HEK293 (cell line): ENCODE data around the gene EHD2.

Experiments used
- CTCF ChIA-PET: fragments of 350-600 bp; formaldehyde crosslinking; extraction: SDS; loops from one replicate; lab custom pipeline; 2021; ENCODE audit warnings: antibody characterized with exemption; lab: Yijun Ruan, JAX
- POLR2A ChIA-PET: fragments of 300-600 bp; formaldehyde crosslinking; extraction: SDS; loops from one replicate; lab custom pipeline; 2020; ENCODE audit warnings: antibody characterized with exemption, inconsistent platforms; lab: Yijun Ruan, JAX
- H3K27ac ChIP-seq: fragments of 200-500 bp; sonication (Bioruptor generic); 2 replicates; pipeline ENCODE4 v1.5.1; 2014; ENCODE audit warnings: low read depth, low read length, control low read depth, inconsistent platforms; ENCODE audit errors: extremely low read depth
- H3K36me3 ChIP-seq, 2 experiments: fragments of 200-500 bp in 1 of 2; sonication (Bioruptor generic) in 1 of 2; 1 replicate in 1 of 2; 2 replicates in 1 of 2; pipeline ENCODE4 v1.5.1; 2014 to 2017; ENCODE audit warnings: inconsistent platforms in 2 of 2, low read length in 2 of 2; ENCODE audit not compliant: control insufficient read depth in 2 of 2, insufficient read depth in 1 of 2
- H3K4me1 ChIP-seq: fragments of 200-500 bp; sonication (Bioruptor generic); 2 replicates; pipeline ENCODE4 v1.5.1; 2014; ENCODE audit warnings: mild to moderate bottlenecking, low read length, inconsistent platforms; ENCODE audit not compliant: control insufficient read depth, insufficient read depth
- H3K4me3 ChIP-seq: 2 replicates; pipeline ENCODE4 v1.5.1; 2011; ENCODE audit warnings: low read depth, mild to moderate bottlenecking, control low read depth, low read length, moderate library complexity
- H3K9me3 ChIP-seq: fragments of 200-500 bp; sonication (Bioruptor generic); 2 replicates; pipeline ENCODE4 v1.5.1; 2014; ENCODE audit warnings: low read depth, low read length, inconsistent platforms; ENCODE audit not compliant: control insufficient read depth, insufficient read depth
- BCL11B ChIP-seq: fragments of 450-650 bp; formaldehyde crosslinking; IDR thresholded peaks from 2 replicates; pipeline ENCODE4 v1.5.1; 2016; ENCODE audit warnings: low read depth, missing biosample characterization, missing genetic modification characterization
- EGR2 ChIP-seq: fragments of 450-650 bp; formaldehyde crosslinking; IDR thresholded peaks from 2 replicates; pipeline ENCODE4 v1.5.1; 2016; ENCODE audit warnings: low read depth, missing biosample characterization, missing genetic modification characterization
- GFI1B ChIP-seq: fragments of 450-650 bp; formaldehyde crosslinking; IDR thresholded peaks from 2 replicates; pipeline ENCODE4 v1.5.1; 2016; ENCODE audit warnings: missing biosample characterization, missing genetic modification characterization
- GLI2 ChIP-seq: fragments of 450-650 bp; formaldehyde crosslinking; IDR thresholded peaks from 2 replicates; pipeline ENCODE4; 2017; ENCODE audit warnings: missing biosample characterization, missing genetic modification characterization, low read depth, borderline replicate concordance
- GLIS1 ChIP-seq: fragments of 450-650 bp; formaldehyde crosslinking; IDR thresholded peaks from 2 replicates; pipeline ENCODE4 v1.5.1; 2016; ENCODE audit warnings: missing biosample characterization, missing genetic modification characterization
- KLF8 ChIP-seq: fragments of 450-650 bp; formaldehyde crosslinking; IDR thresholded peaks from 2 replicates; pipeline ENCODE4 v1.5.1; 2016; ENCODE audit warnings: missing biosample characterization, missing genetic modification characterization
- RBAK ChIP-seq: fragments of 450-650 bp; formaldehyde crosslinking; IDR thresholded peaks from 2 replicates; pipeline ENCODE4 v1.5.1; 2016; ENCODE audit warnings: missing biosample characterization, missing genetic modification characterization
- SP7 ChIP-seq: fragments of 450-650 bp; formaldehyde crosslinking; IDR thresholded peaks from 2 replicates; pipeline ENCODE4 v1.5.1; 2016; ENCODE audit warnings: missing biosample characterization, missing genetic modification characterization
- ZFP69B ChIP-seq: fragments of 450-650 bp; formaldehyde crosslinking; IDR thresholded peaks from 2 replicates; pipeline ENCODE4 v1.5.1; 2016; ENCODE audit warnings: missing biosample characterization, missing genetic modification characterization
- ZNF175 ChIP-seq: fragments of 450-650 bp; formaldehyde crosslinking; IDR thresholded peaks from 2 replicates; pipeline ENCODE4 v1.5.1; 2016; ENCODE audit warnings: missing biosample characterization, missing genetic modification characterization
- ZNF266 ChIP-seq: fragments of 450-650 bp; formaldehyde crosslinking; IDR thresholded peaks from 2 replicates; pipeline ENCODE4 v1.5.1; 2016; ENCODE audit warnings: missing biosample characterization, missing genetic modification characterization, low read depth
- ZNF530 ChIP-seq: fragments of 450-650 bp; formaldehyde crosslinking; IDR thresholded peaks from 2 replicates; pipeline ENCODE4 v1.5.1; 2016; ENCODE audit warnings: low read depth, missing biosample characterization, missing genetic modification characterization
- ZNF549 ChIP-seq: fragments of 450-650 bp; IDR thresholded peaks from 2 replicates; pipeline ENCODE4 v1.5.1; 2018; ENCODE audit warnings: missing biosample characterization, missing genetic modification characterization, mild to moderate bottlenecking, inconsistent platforms, moderate library complexity
- ZNF677 ChIP-seq: fragments of 450-650 bp; IDR thresholded peaks from 2 replicates; pipeline ENCODE4 v1.5.0; 2018; ENCODE audit warnings: missing biosample characterization, mild to moderate bottlenecking, missing genetic modification characterization, moderate library complexity
- ZNF747 ChIP-seq: fragments of 450-650 bp; formaldehyde crosslinking; IDR thresholded peaks from 2 replicates; pipeline ENCODE4 v1.5.1; 2016; ENCODE audit warnings: missing biosample characterization, missing genetic modification characterization
- ZNF791 ChIP-seq: fragments of 450-650 bp; formaldehyde crosslinking; IDR thresholded peaks from 2 replicates; pipeline ENCODE4 v1.5.1; 2016; ENCODE audit warnings: missing biosample characterization, missing genetic modification characterization
- ZXDB ChIP-seq: fragments of 450-650 bp; formaldehyde crosslinking; IDR thresholded peaks from 2 replicates; pipeline ENCODE4 v1.5.1; 2016; ENCODE audit warnings: missing biosample characterization, missing genetic modification characterization
- TF ChIP-seq, protein P1 (sequence below): fragments of 450-650 bp; formaldehyde crosslinking; IDR thresholded peaks from 2 replicates; pipeline ENCODE4 v1.5.1; 2016; ENCODE audit warnings: missing biosample characterization, missing genetic modification characterization
- TF ChIP-seq, protein P2 (sequence below): fragments of 450-650 bp; formaldehyde crosslinking; IDR thresholded peaks from 2 replicates; pipeline ENCODE4 v1.5.1; 2016; ENCODE audit warnings: missing biosample characterization, missing genetic modification characterization
- TF ChIP-seq, protein P3 (sequence below): fragments of 450-650 bp; formaldehyde crosslinking; IDR thresholded peaks from 2 replicates; pipeline ENCODE4 v1.5.1; 2016; ENCODE audit warnings: missing biosample characterization, missing genetic modification characterization
- TF ChIP-seq, protein P4 (sequence below): fragments of 450-650 bp; formaldehyde crosslinking; IDR thresholded peaks from 2 replicates; pipeline ENCODE4 v1.5.1; 2017; ENCODE audit warnings: missing biosample characterization, mild to moderate bottlenecking, missing genetic modification characterization, moderate library complexity
- TF ChIP-seq, protein P5 (sequence below): fragments of 450-650 bp; formaldehyde crosslinking; IDR thresholded peaks from 2 replicates; pipeline ENCODE4 v1.5.1; 2016; ENCODE audit warnings: missing biosample characterization, missing genetic modification characterization

EHD2 gene

DNA sequence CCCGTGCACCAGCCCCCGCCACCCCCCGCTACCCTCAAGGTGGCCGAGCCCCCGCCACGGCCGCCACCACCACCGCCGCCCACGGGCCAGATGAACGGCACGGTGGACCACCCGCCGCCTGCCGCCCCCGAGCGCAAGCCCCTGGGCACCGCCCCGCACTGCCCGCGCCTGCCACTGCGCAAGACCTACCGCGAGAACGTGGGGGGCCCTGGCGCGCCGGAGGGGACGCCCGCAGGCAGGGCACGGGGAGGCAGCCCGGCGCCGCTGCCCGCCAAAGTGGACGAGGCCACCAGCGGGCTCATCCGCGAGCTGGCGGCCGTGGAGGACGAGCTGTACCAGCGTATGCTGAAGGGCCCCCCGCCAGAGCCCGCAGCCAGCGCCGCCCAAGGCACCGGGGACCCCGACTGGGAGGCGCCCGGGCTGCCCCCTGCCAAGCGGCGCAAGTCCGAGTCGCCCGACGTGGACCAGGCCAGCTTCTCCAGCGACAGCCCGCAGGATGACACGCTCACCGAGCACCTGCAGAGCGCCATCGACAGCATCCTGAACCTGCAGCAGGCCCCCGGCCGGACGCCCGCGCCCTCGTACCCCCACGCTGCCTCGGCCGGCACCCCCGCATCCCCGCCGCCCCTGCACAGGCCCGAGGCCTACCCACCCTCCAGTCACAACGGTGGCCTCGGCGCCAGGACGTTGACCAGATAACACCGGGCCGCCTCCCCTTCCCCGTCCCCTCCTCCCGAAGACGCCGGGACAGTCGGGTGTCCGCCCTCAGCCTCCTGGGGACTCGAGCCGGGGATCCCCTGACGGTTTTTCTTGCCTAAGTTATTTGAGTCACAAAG lies 11.3 kb upstream of the EHD2 start (continued):
- TF ChIP-seq, protein P1, sequence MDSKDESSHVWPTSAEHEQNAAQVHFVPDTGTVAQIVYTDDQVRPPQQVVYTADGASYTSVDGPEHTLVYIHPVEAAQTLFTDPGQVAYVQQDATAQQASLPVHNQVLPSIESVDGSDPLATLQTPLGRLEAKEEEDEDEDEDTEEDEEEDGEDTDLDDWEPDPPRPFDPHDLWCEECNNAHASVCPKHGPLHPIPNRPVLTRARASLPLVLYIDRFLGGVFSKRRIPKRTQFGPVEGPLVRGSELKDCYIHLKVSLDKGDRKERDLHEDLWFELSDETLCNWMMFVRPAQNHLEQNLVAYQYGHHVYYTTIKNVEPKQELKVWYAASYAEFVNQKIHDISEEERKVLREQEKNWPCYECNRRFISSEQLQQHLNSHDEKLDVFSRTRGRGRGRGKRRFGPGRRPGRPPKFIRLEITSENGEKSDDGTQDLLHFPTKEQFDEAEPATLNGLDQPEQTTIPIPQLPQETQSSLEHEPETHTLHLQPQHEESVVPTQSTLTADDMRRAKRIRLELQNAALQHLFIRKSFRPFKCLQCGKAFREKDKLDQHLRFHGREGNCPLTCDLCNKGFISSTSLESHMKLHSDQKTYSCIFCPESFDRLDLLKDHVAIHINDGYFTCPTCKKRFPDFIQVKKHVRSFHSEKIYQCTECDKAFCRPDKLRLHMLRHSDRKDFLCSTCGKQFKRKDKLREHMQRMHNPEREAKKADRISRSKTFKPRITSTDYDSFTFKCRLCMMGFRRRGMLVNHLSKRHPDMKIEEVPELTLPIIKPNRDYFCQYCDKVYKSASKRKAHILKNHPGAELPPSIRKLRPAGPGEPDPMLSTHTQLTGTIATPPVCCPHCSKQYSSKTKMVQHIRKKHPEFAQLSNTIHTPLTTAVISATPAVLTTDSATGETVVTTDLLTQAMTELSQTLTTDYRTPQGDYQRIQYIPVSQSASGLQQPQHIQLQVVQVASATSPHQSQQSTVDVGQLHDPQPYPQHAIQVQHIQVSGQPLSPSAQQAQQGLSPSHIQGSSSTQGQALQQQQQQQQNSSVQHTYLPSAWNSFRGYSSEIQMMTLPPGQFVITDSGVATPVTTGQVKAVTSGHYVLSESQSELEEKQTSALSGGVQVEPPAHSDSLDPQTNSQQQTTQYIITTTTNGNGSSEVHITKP = no peak
- TF ChIP-seq EGR2 (tag by site-specific recombination) (no peak), GFI1B (no peak), ZNF530 (tag by site-specific recombination) (no peak)

DNA sequence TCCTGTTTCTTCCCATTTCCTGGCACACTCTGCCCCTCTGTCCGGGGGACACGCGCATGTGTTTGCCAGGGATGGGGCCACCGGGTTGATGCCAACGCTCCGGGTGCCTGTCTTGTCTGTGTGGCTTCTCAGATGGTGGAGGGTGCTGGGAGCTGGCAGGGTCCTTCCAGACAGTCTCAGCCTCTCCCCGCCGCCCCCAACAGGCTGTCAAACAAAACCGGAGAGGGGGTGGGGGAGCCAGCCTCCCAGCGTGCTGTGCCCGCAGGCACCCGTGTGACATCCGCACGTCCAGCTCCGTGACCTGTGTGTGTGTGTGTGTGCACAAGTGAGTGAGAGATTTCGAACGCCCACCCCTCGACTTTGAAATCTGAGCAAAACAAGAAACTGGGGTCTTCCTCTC lies 10.6 kb upstream of the EHD2 start:
- no peaks in the 10 kb centered on the region for H3K4me1 ChIP-seq
- H3K27ac ChIP-seq = no peak overlapping the region
- ChIA-PET POLR2A (no interaction called here), CTCF (interaction anchor here (0.8 to 1.7 kb wide), 4 partner anchors 10 to 266 kb away, joined by 3 to 8 read pairs (median 5); partner anchors contain the start of genes EHD2 and KPTN)
- no peak overlapping the region for H3K4me3 ChIP-seq
- peaks cover 12 to 45% of the 10 kb centered on the region in 2 experiments; a peak in 2 of 3 replicates for H3K36me3 ChIP-seq
- H3K9me3 ChIP-seq = no peaks in the 10 kb centered on the region
- TF ChIP-seq GLI2 (tag by site-specific recombination) (no peak), GLIS1 (tag by site-specific recombination) (no peak), ZNF747 (tag by site-specific recombination) (no peak), ZXDB (tag by site-specific recombination) (no peak), ZNF791 (no peak), BCL11B (tag by site-specific recombination) (no peak)
- TF ChIP-seq, protein P2, sequence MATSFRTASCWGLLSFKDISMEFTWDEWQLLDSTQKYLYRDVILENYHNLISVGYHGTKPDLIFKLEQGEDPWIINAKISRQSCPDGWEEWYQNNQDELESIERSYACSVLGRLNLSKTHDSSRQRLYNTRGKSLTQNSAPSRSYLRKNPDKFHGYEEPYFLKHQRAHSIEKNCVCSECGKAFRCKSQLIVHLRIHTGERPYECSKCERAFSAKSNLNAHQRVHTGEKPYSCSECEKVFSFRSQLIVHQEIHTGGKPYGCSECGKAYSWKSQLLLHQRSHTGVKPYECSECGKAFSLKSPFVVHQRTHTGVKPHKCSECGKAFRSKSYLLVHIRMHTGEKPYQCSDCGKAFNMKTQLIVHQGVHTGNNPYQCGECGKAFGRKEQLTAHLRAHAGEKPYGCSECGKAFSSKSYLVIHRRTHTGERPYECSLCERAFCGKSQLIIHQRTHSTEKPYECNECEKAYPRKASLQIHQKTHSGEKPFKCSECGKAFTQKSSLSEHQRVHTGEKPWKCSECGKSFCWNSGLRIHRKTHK = no peak
- TF ChIP-seq, all 188 proteins: peak for 0

DNA sequence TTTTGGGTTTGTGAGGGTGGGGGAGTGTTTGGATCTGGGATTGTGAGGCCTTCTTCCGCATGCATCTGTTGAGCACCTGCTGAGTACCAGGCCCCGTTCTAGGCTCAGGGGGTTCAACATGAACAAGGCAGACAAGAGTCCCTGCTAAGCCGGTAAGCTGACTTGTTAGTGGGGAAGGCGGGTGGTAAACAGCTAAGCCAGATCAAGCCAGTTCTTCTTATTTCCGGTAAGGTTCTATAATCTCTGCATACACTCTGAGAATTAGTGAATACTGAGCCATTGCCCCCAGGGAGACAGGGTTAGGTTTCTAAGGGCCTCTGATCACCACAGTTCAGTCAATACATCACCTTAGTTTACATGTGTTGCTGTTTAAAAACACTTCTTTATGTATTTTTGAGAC lies 9.9 kb upstream of the EHD2 start:
- CTCF ChIA-PET = interaction anchor here (0.6 to 6.3 kb wide), 7 partner anchors 9 to 269 kb away, joined by 3 to 121 read pairs (median 4); partner anchors contain the start of genes EHD2 and NOP53
- Histone ChIP-seq H3K27ac (no peak overlapping the region), H3K36me3 (peaks cover 12 to 45% of the 10 kb centered on the region in 2 experiments; a peak in 2 of 3 replicates), H3K4me3 (no peak overlapping the region), H3K9me3 (no peaks in the 10 kb centered on the region), H3K4me1 (no peaks in the 10 kb centered on the region)
- POLR2A ChIA-PET = no interaction called here
- no peak for TF ChIP-seq ZNF266
- no peak for TF ChIP-seq ZNF677 (tag by site-specific recombination)
- no peak for TF ChIP-seq ZFP69B
- TF ChIP-seq SP7 (tag by site-specific recombination) = no peak
- no peak for TF ChIP-seq KLF8 (tag by site-specific recombination)
- TF ChIP-seq, protein P3, sequence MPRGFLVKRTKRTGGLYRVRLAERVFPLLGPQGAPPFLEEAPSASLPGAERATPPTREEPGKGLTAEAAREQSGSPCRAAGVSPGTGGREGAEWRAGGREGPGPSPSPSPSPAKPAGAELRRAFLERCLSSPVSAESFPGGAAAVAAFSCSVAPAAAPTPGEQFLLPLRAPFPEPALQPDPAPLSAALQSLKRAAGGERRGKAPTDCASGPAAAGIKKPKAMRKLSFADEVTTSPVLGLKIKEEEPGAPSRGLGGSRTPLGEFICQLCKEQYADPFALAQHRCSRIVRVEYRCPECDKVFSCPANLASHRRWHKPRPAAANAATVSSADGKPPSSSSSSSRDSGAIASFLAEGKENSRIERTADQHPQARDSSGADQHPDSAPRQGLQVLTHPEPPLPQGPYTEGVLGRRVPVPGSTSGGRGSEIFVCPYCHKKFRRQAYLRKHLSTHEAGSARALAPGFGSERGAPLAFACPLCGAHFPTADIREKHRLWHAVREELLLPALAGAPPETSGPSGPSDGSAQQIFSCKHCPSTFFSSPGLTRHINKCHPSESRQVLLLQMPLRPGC (tag by site-specific recombination) = no peak
- no peak for TF ChIP-seq EGR2 (tag by site-specific recombination)
- TF ChIP-seq, protein P4, sequence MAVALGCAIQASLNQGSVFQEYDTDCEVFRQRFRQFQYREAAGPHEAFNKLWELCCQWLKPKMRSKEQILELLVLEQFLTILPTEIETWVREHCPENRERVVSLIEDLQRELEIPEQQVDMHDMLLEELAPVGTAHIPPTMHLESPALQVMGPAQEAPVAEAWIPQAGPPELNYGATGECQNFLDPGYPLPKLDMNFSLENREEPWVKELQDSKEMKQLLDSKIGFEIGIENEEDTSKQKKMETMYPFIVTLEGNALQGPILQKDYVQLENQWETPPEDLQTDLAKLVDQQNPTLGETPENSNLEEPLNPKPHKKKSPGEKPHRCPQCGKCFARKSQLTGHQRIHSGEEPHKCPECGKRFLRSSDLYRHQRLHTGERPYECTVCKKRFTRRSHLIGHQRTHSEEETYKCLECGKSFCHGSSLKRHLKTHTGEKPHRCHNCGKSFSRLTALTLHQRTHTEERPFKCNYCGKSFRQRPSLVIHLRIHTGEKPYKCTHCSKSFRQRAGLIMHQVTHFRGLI (tag by site-specific recombination) = no peak
- TF ChIP-seq ZNF549 (tag by site-specific recombination) = no peak
- TF ChIP-seq RBAK (tag by site-specific recombination) = no peak
- TF ChIP-seq, protein P5, sequence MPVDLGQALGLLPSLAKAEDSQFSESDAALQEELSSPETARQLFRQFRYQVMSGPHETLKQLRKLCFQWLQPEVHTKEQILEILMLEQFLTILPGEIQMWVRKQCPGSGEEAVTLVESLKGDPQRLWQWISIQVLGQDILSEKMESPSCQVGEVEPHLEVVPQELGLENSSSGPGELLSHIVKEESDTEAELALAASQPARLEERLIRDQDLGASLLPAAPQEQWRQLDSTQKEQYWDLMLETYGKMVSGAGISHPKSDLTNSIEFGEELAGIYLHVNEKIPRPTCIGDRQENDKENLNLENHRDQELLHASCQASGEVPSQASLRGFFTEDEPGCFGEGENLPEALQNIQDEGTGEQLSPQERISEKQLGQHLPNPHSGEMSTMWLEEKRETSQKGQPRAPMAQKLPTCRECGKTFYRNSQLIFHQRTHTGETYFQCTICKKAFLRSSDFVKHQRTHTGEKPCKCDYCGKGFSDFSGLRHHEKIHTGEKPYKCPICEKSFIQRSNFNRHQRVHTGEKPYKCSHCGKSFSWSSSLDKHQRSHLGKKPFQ (tag by site-specific recombination) = no peak
- TF ChIP-seq ZNF175 (tag by site-specific recombination) = no peak
